ENCODE data around the gene GATAD1.

The GATAD1 gene

GRCh38 chr7:92422926-92423325 is 24.4 kb upstream of the GATAD1 start:
- TF ChIP-seq POLR2A (IDR thresholded peaks at IDR 0.05; ENCODE audit: low read length) (no peak), GATA1 (IDR thresholded peaks at IDR 0.05; ENCODE audit: low read depth, low read length) (no peak)
- DNase-seq, result no peak

- TF ChIP-seq POLR2A (IDR thresholded peaks at IDR 0.05; ENCODE audit: low read length) (no peak), GATA1 (IDR thresholded peaks at IDR 0.05; ENCODE audit: low read depth, low read length) (no peak)
- DNase-seq, result no peak
Measured at GRCh38 chr7:92423710-92424131, 23.6 kb upstream of the GATAD1 start.

- DNase-seq, result no peak
- TF ChIP-seq GATA1 (IDR thresholded peaks at IDR 0.05; ENCODE audit: low read depth, low read length), result no peak
Measured at GRCh38 chr7:92425311-92425947, 21.9 kb upstream of the GATAD1 start.

GRCh38 chr7:92427193-92427592 is 20.1 kb upstream of the GATAD1 start:
- TF ChIP-seq POLR2A (IDR thresholded peaks at IDR 0.05; ENCODE audit: low read length) (no peak), GATA1 (IDR thresholded peaks at IDR 0.05; ENCODE audit: low read depth, low read length) (no peak)
- DNase-seq, result no peak

- no peak for TF ChIP-seq POLR2A (IDR thresholded peaks at IDR 0.05; ENCODE audit: low read length)
- TF ChIP-seq GATA1 (IDR thresholded peaks at IDR 0.05; ENCODE audit: low read depth, low read length), result no peak
- DNase-seq, result no peak
Measured at GRCh38 chr7:92432299-92432946, 14.9 kb upstream of the GATAD1 start.

- TF ChIP-seq GATA1 (IDR thresholded peaks at IDR 0.05; ENCODE audit: low read depth, low read length) (no peak), POLR2A (IDR thresholded peaks at IDR 0.05; ENCODE audit: low read length) (no peak)
Measured at GRCh38 chr7:92433019-92433418, 14.3 kb upstream of the GATAD1 start.

GRCh38 chr7:92435542-92435941 is 11.7 kb upstream of the GATAD1 start:
- TF ChIP-seq POLR2A (IDR thresholded peaks at IDR 0.05; ENCODE audit: low read length), result no peak
- TF ChIP-seq GATA1 (IDR thresholded peaks at IDR 0.05; ENCODE audit: low read depth, low read length), result no peak
- no peak for DNase-seq

More at GRCh38 chr7:92433019-92433418, 14.3 kb upstream of the GATAD1 start:
- DNase-seq, result no peak

GRCh38 chr7:92436612-92437445 is 10.5 kb upstream of the GATAD1 start:
- DNase-seq, result no peak
- TF ChIP-seq POLR2A (IDR thresholded peaks at IDR 0.05; ENCODE audit: low read length) (no peak), GATA1 (IDR thresholded peaks at IDR 0.05; ENCODE audit: low read depth, low read length) (no peak)

- no peak for DNase-seq
- no peak for TF ChIP-seq POLR2A (IDR thresholded peaks at IDR 0.05; ENCODE audit: low read length)
- TF ChIP-seq GATA1 (IDR thresholded peaks at IDR 0.05; ENCODE audit: low read depth, low read length), result no peak
Measured at GRCh38 chr7:92437956-92438491, 9.3 kb upstream of the GATAD1 start.

- peak in 1 of 2 experiments; percentile 9 for DNase-seq
Measured at GRCh38 chr7:92442720-92443119, 4.6 kb upstream of the GATAD1 start.

GRCh38 chr7:92446869-92447344 is 375 bp upstream of the GATAD1 start:
- no peak for DNase-seq
- TF ChIP-seq POLR2A (IDR thresholded peaks at IDR 0.05; ENCODE audit: low read length) (no peak), GATA1 (IDR thresholded peaks at IDR 0.05; ENCODE audit: low read depth, low read length) (no peak)

GRCh38 chr7:92448205-92448747 is 994 bp downstream of the GATAD1 start:
- TF ChIP-seq GATA1 (IDR thresholded peaks at IDR 0.05; ENCODE audit: low read depth, low read length), result no peak
- no peak for TF ChIP-seq POLR2A (IDR thresholded peaks at IDR 0.05; ENCODE audit: low read length)
- DNase-seq, result peak; percentile 82 to 86

- TF ChIP-seq POLR2A (IDR thresholded peaks at IDR 0.05; ENCODE audit: low read length) (no peak), GATA1 (IDR thresholded peaks at IDR 0.05; ENCODE audit: low read depth, low read length) (no peak)
Measured at GRCh38 chr7:92451645-92452044, 4.4 kb downstream of the GATAD1 start.

GRCh38 chr7:92456236-92456635 is 9.0 kb downstream of the GATAD1 start:
- TF ChIP-seq GATA1 (IDR thresholded peaks at IDR 0.05; ENCODE audit: low read depth, low read length) (no peak), POLR2A (IDR thresholded peaks at IDR 0.05; ENCODE audit: low read length) (no peak)
- no peak for DNase-seq

More at GRCh38 chr7:92451645-92452044, 4.4 kb downstream of the GATAD1 start:
- no peak for DNase-seq
